IPS-15b (cell line): Measurements from ENCODE around the gene SETD7.

Experiments used
- H3K27me3 ChIP-seq: one replicate; pipeline ENCODE4 v1.6.1; 2013; ENCODE audit warnings: low read length; ENCODE audit not compliant: control insufficient read depth, insufficient read depth
- H3K36me3 ChIP-seq: one replicate; pipeline ENCODE4 v1.6.1; 2013; ENCODE audit warnings: low read length; ENCODE audit not compliant: control insufficient read depth, insufficient read depth
- H3K4me1 ChIP-seq: one replicate; pipeline ENCODE4 v1.6.1; 2013; ENCODE audit warnings: mild to moderate bottlenecking, low read length; ENCODE audit not compliant: control insufficient read depth, insufficient read depth
- H3K4me3 ChIP-seq: one replicate; pipeline ENCODE4 v1.5.1; 2013; ENCODE audit warnings: low read depth, low read length
- H3K9ac ChIP-seq: one replicate; pipeline ENCODE4 v1.6.1; 2013; ENCODE audit warnings: low read depth, mild to moderate bottlenecking, low read length
- H3K9me3 ChIP-seq: one replicate; pipeline ENCODE4 v1.6.1; 2013; ENCODE audit warnings: mild to moderate bottlenecking, low read length; ENCODE audit not compliant: control insufficient read depth, insufficient read depth

SETD7 gene

DNA sequence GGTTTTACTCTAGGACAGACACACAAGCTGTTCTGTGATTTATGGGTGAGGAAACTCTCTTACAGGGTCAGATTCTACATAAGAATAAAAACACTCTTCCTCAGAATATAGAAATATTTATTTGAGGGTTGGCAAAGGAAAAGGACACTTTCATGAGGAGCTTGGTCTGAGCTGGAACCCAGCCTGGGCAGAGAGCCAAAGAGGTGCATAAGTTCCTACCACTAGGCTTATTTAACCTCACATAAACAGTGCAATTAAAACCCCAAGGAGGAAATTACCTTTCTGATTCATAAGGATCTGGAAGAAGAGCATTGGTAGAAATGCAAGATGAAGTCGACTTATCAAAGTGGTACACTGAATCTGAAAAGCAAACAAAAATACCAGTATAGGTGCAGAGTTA lies 32.9 kb downstream of the SETD7 start:
- Histone ChIP-seq H3K27me3 (no peaks in the 10 kb centered on the region), H3K9ac (no peak overlapping the region), H3K36me3 (no peaks in the 10 kb centered on the region), H3K4me3 (no peak overlapping the region), H3K9me3 (no peaks in the 10 kb centered on the region), H3K4me1 (no peaks in the 10 kb centered on the region)

GRCh38 chr4:139522457-139522856 lies 33.6 kb downstream of the SETD7 start:
- no peaks in the 10 kb centered on the region for H3K27me3 ChIP-seq

DNA sequence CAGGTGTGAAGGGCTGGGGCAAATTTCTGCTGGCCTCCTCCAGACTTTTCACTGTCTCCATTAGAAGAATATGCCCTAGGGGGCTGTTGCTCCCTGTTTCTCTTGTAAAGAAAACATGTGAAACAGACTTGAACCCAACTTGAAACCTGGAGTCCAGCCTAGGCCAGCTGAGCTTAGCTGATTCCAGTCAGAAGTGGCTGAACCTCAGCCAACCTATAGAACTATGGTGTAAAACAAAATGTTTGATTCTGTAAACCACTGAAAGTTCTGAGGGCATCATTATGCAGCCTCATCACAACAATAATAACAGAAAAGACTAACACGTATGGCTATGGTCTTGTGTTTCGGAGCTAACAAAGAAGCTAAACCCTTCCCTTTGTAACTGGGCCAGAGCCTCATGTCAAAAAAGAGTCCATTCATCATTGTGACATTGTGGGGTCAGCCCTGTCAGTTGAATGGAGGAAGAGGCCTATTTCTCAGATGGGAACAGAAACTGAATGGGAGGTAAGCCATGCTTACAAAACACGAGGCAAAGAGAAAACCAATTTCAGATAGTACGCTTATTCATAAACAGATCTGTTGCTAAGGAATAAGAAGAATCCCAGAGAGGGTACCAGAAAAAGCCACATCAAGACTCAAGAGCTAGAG lies 34.1 kb downstream of the SETD7 start:
- Histone ChIP-seq H3K9me3 (no peaks in the 10 kb centered on the region), H3K36me3 (no peaks in the 10 kb centered on the region), H3K27me3 (no peaks in the 10 kb centered on the region), H3K4me3 (no peak overlapping the region), H3K4me1 (no peaks in the 10 kb centered on the region), H3K9ac (no peak overlapping the region)

More at GRCh38 chr4:139522457-139522856, 33.6 kb downstream of the SETD7 start:
- Histone ChIP-seq H3K4me3 (no peak overlapping the region), H3K36me3 (no peaks in the 10 kb centered on the region), H3K9ac (no peak overlapping the region), H3K9me3 (no peaks in the 10 kb centered on the region), H3K4me1 (no peaks in the 10 kb centered on the region)

DNA sequence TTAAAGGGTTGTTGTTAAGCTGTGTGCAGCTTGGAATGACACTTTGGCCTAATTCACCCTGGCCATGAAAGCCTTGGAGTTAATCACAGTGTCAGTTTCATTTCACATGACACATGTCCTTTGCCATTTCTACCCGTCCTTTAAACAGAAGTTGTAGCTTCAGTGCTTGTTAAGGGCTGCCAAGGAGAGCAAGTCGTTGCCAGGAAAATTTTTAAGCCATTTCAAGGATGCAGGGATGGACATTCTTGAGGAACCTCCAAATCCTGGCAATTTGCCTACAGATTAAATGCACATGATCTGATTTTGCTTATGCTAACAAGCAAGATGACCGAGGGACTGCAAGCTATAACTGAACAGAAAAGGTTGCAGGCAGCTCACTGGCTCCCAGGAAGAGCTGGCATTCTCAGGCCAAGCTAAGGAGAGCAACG lies 40.5 kb downstream of the SETD7 start:
- no peaks in the 10 kb centered on the region for H3K4me1 ChIP-seq
- no peaks in the 10 kb centered on the region for H3K36me3 ChIP-seq
- H3K9me3 ChIP-seq, result no peaks in the 10 kb centered on the region
- H3K4me3 ChIP-seq, result no peak overlapping the region
- H3K27me3 ChIP-seq, result no peaks in the 10 kb centered on the region
- H3K9ac ChIP-seq, result no peak overlapping the region

DNA sequence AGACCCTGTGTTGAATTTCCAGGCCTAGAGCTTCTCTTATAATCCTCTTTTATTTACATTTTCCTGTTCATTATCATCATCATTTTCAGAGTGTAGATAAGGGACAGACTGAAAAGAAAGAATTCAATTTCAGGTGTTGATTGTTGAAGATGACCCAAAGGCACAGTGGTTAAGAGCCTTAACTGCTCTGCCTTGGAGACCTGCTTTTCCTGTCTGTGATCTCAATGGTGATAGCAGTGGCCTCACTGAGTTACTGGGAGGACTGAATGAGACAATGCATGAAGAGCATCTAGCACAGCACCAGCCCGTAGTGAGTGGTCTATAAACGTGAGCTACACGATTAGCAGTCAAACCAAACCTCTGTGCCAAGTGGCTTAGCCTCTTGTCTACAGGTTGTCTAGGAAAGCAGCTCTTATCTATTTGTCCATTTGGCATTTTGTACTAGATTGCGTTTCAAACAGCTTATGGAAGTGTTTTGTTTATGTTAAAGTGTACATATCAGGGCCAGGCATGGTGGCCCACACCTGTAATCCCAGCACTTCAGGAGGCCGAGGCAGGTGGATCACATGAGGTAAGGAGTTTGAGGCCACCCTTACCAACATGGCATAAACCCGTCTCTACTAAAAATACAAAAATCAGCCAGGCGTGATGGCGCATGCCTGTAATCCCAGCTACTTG lies 41.5 kb downstream of the SETD7 start:
- Histone ChIP-seq H3K9me3 (no peaks in the 10 kb centered on the region), H3K27me3 (no peaks in the 10 kb centered on the region), H3K4me3 (no peak overlapping the region), H3K9ac (no peak overlapping the region), H3K36me3 (no peaks in the 10 kb centered on the region), H3K4me1 (no peaks in the 10 kb centered on the region)

- H3K9ac ChIP-seq, result no peak overlapping the region
- H3K4me3 ChIP-seq, result no peak overlapping the region
- no peaks in the 10 kb centered on the region for H3K4me1 ChIP-seq
- H3K36me3 ChIP-seq, result no peaks in the 10 kb centered on the region
- no peaks in the 10 kb centered on the region for H3K9me3 ChIP-seq
- no peaks in the 10 kb centered on the region for H3K27me3 ChIP-seq
Observed at GRCh38 chr4:139511320-139511719, 44.7 kb downstream of the SETD7 start.

- Histone ChIP-seq H3K27me3 (no peaks in the 10 kb centered on the region), H3K4me3 (no peak overlapping the region), H3K36me3 (no peaks in the 10 kb centered on the region), H3K4me1 (no peaks in the 10 kb centered on the region), H3K9me3 (no peaks in the 10 kb centered on the region), H3K9ac (no peak overlapping the region)
Observed at GRCh38 chr4:139509727-139510410, 46.1 kb downstream of the SETD7 start.

GRCh38 chr4:139508581-139509237 lies 47.3 kb downstream of the SETD7 start:
- no peak overlapping the region for H3K9ac ChIP-seq
- H3K36me3 ChIP-seq, result no peaks in the 10 kb centered on the region
- H3K4me1 ChIP-seq, result no peaks in the 10 kb centered on the region
- no peak overlapping the region for H3K4me3 ChIP-seq
- no peaks in the 10 kb centered on the region for H3K9me3 ChIP-seq
- H3K27me3 ChIP-seq, result no peaks in the 10 kb centered on the region

DNA sequence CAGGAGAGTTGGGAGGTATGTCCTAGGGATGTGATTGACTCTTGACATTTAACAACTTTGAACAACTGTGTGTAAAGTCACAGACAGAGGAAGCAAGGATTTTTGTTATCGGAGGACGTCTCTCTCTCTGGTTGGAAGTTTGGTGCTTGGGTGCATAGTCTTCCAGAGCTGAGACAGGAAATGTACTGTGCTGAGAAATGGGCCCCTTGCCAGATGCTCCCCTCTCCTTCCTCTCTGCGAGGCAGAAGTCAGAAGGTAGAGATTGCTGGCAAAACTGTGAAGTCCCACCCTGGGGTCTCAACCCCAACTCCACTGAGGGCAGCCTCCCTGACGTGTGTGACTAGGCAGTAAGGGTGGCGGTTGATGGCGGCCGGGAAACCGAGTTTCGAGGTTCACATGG lies 49.2 kb downstream of the SETD7 start:
- Histone ChIP-seq H3K9me3 (no peaks in the 10 kb centered on the region), H3K9ac (no peak overlapping the region), H3K4me3 (no peak overlapping the region), H3K4me1 (no peaks in the 10 kb centered on the region), H3K36me3 (no peaks in the 10 kb centered on the region), H3K27me3 (no peaks in the 10 kb centered on the region)

DNA sequence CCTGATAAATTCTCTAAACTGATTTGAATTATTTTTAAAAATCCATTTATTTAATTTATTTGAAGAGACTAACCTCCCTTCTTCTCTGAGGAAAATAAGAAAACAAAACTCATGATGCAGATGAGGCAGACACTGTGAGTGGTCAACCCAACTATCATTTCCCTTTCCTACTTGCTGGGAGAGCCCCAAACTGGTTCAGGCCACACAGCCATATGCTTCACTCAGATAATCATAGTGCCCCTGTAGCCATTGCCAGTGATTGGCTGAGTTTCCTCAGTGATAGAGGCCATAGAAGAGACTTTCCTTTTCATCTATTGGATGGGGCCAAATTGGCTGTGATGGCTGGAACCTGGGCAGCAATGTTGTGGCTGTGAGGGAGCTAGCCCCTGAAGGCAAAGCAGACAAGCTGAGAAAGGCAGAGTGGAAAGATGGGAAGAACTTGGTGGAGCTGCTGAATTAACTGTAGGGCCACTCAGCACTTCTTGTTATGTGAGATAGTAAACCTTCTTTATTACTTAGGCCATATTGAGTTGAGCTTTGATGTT lies 52.3 kb downstream of the SETD7 start:
- Histone ChIP-seq H3K9ac (no peak overlapping the region), H3K27me3 (no peaks in the 10 kb centered on the region), H3K9me3 (no peaks in the 10 kb centered on the region), H3K4me3 (no peak overlapping the region), H3K36me3 (no peaks in the 10 kb centered on the region), H3K4me1 (no peaks in the 10 kb centered on the region)

- Histone ChIP-seq H3K4me1 (no peaks in the 10 kb centered on the region), H3K4me3 (no peak overlapping the region), H3K36me3 (no peaks in the 10 kb centered on the region), H3K27me3 (no peaks in the 10 kb centered on the region), H3K9me3 (no peaks in the 10 kb centered on the region), H3K9ac (no peak overlapping the region)
Observed at GRCh38 chr4:139501927-139502899, 53.8 kb downstream of the SETD7 start.
